ENCODE measurements around the gene NPR2.

GRCh38 chr9:35810122-35810521 lies 18.7 kb downstream of the NPR2 start:
- TF ChIP-seq POLR2A (IDR thresholded peaks at IDR 0.05) (no peak), CTCF (IDR thresholded peaks at IDR 0.05) (no peak)
